Gastroesophageal sphincter (tissue), 4 donors: ENCODE measurements around the gene KRTAP3-2. TPM values are rescaled to one million over a fixed set of nuclear protein-coding genes. Genes with fewer than 3 reads are reported as not detected.
"Not testable (repeated sequence)": the region's sequence is repeated elsewhere in the genome, so short reads cannot be mapped to it uniquely, and the experiment has no call there.

Experiments
- ATAC-seq: fragments of 150-250 bp; one replicate; pipeline ENCODE4 v1.9.1; 2016; ENCODE audit warnings: mild to moderate bottlenecking, moderate library complexity
- H3K27ac ChIP-seq, 4 donors: fragments of 200-600 bp; sonication (generic) in 3 of 4; 1 replicate in 3 of 4; 2 replicates in 1 of 4; pipeline ENCODE4 v1.5.1; 2016 to 2019
- H3K27me3 ChIP-seq: fragments of 200-600 bp; sonication (generic); one replicate; pipeline ENCODE4 v1.5.1; 2019
- H3K36me3 ChIP-seq, 2 donors: fragments of 200-600 bp; sonication (generic); one replicate each; pipeline ENCODE4 v1.5.1; 2019; ENCODE audit warnings: control low read depth in 1 of 2
- H3K4me1 ChIP-seq, 3 donors: fragments of 200-600 bp; sonication (generic); 1 replicate in 2 of 3; 2 replicates in 1 of 3; pipeline ENCODE4 v1.5.1; 2016 to 2019; ENCODE audit warnings: control low read depth in 2 of 3
- H3K4me3 ChIP-seq, 2 donors: fragments of 200-600 bp; sonication (generic); one replicate each; pipeline ENCODE4 v1.5.1; 2019; ENCODE audit warnings: mild to moderate bottlenecking in 1 of 2, moderate library complexity in 1 of 2
- H3K9me3 ChIP-seq, 3 donors: fragments of 200-600 bp; sonication (generic); one replicate each; pipeline ENCODE4 v1.5.1; 2017 to 2019; ENCODE audit warnings: control low read depth in 2 of 3
- CTCF ChIP-seq, 4 experiments: fragments of 200-600 bp in 2 of 4; fragments of 450-650 bp in 2 of 4; sonication (generic) in 1 of 4; IDR thresholded peaks; one replicate each; pipeline ENCODE4 v1.5.1; 2017 to 2019; ENCODE audit warnings: antibody characterized with exemption in 4 of 4, mild to moderate bottlenecking in 2 of 4, moderate library complexity in 2 of 4
- EP300 ChIP-seq: sonication (generic); formaldehyde crosslinking; IDR thresholded peaks from one replicate; pipeline ENCODE4 v1.6.1; 2017; ENCODE audit warnings: antibody characterized with exemption, mild to moderate bottlenecking
- POLR2A ChIP-seq, 2 donors: fragments of 450-650 bp; IDR thresholded peaks; one replicate each; pipeline ENCODE4 v1.6.1; 2017; ENCODE audit warnings: antibody characterized with exemption in 2 of 2, mild to moderate bottlenecking in 2 of 2, moderate library complexity in 1 of 2
- POLR2AphosphoS5 ChIP-seq: sonication (generic); formaldehyde crosslinking; IDR thresholded peaks from one replicate; pipeline ENCODE4 v1.6.1; 2017; ENCODE audit warnings: antibody characterized with exemption
- WGBS, 2 donors: methylation state at CpG; one replicate each; pipeline ENCODE4 v1.1.5; 2018; ENCODE audit warnings: low coverage in 1 of 2; 5-methylcytosine and 5-hydroxymethylcytosine counted together
- total RNA-seq, 4 donors: library from RNA; depleted of rRNA; stranded (reverse); fragments of >200 nt; gene quantifications; one replicate each; pipeline ENCODE4 v1.1.0, GENCODE V29; 2016

The KRTAP3-2 gene
- total RNA-seq = not detected

GRCh38 chr17:40999563-40999962 is at the start of gene KRTAP3-2:
Gene KRTAP3-2, minus strand, starts transcription at chr17:40999906. Its CDS starts 53 bp downstream, at chr17:40999853.
- H3K4me3 ChIP-seq, H3K9me3 ChIP-seq, H3K27ac ChIP-seq, ATAC-seq, H3K36me3 ChIP-seq, H3K4me1 ChIP-seq: not testable (repeated sequence)
- WGBS, 2 donors = 79 to 83% methylated on average over 2 to 4 of the region's 6 CpGs
- H3K27me3 ChIP-seq = peaks cover 32% of the 10 kb centered on the region

GRCh38 chr17:41049110-41049509 is 49.4 kb upstream of the KRTAP3-2 start:
- Histone ChIP-seq H3K27ac (no peak overlapping the region), H3K4me3 (no peak overlapping the region), H3K27me3 (peaks cover 33% of the 10 kb centered on the region), H3K4me1 (no peaks in the 10 kb centered on the region), H3K36me3 (no peaks in the 10 kb centered on the region), H3K9me3 (peaks cover 0 to 4% (median 0%) of the 10 kb centered on the region in 3 donors)
- TF ChIP-seq CTCF (IDR thresholded peaks at IDR 0.05) (no peak), POLR2AphosphoS5 (no peak), POLR2A (IDR thresholded peaks at IDR 0.05) (no peak), EP300 (no peak)
- no peak for ATAC-seq
- 44 to 60% methylated on average over 2 of the region's 2 CpGs for WGBS, 2 donors

GRCh38 chr17:41048441-41048840 is 48.7 kb upstream of the KRTAP3-2 start:
- Histone ChIP-seq H3K4me1 (no peaks in the 10 kb centered on the region), H3K27ac (no peak overlapping the region), H3K4me3 (no peak overlapping the region), H3K36me3 (no peaks in the 10 kb centered on the region), H3K27me3 (peaks cover 33% of the 10 kb centered on the region), H3K9me3 (peaks cover 0 to 6% (median 0%) of the 10 kb centered on the region in 3 donors)
- no peak for ATAC-seq
- WGBS, 2 donors = 46 to 57% methylated on average over 5 to 7 of the region's 7 CpGs
- no peak for TF ChIP-seq POLR2A (IDR thresholded peaks at IDR 0.05)
- no peak for TF ChIP-seq POLR2AphosphoS5
- no peak for TF ChIP-seq EP300
- TF ChIP-seq CTCF (IDR thresholded peaks at IDR 0.05) = no peak

- 35 to 60% methylated on average over 2 to 4 of the region's 33 CpGs for WGBS, 2 donors
- not testable (repeated sequence) for H3K4me3 ChIP-seq, H3K4me1 ChIP-seq, ATAC-seq, H3K27ac ChIP-seq, H3K36me3 ChIP-seq
- H3K27me3 ChIP-seq = peaks cover 33% of the 10 kb centered on the region
- peaks cover 0 to 12% (median 0%) of the 10 kb centered on the region in 3 donors for H3K9me3 ChIP-seq
Measured at GRCh38 chr17:41046735-41047465, 47.2 kb upstream of the KRTAP3-2 start, which contains the start of gene KRTAP2-1. Gene KRTAP2-1, minus strand, starts transcription at chr17:41047316. Its CDS starts 49 bp downstream, at chr17:41047267.

DNA sequence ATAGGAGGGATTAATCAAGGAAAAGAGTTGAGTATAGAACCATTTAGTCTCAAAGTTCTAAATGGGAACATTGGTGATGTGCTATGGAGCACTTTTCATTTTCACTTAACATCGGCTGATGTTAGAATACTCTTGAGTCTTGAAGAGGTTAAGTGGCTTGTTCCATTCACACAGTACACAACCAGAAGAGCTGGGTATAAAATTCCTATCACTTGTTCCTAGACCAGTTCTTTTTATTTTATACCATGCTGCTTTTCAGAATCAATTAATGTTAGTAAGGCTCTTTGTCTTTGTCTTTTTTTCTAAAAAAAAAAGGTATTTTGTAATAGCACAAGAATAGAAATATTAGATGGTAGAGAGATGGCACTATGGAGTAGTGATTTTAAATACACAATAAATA is 43.2 kb upstream of the KRTAP3-2 start:
- peaks cover 0 to 12% (median 0%) of the 10 kb centered on the region in 3 donors for H3K9me3 ChIP-seq
- H3K27ac ChIP-seq = no peak overlapping the region
- no peak for TF ChIP-seq POLR2AphosphoS5
- TF ChIP-seq CTCF (IDR thresholded peaks at IDR 0.05) = no peak
- TF ChIP-seq POLR2A (IDR thresholded peaks at IDR 0.05) = no peak
- no peak for TF ChIP-seq EP300
- no peaks in the 10 kb centered on the region for H3K4me1 ChIP-seq
- H3K4me3 ChIP-seq = no peak overlapping the region
- no peak for ATAC-seq
- peaks cover 14% of the 10 kb centered on the region for H3K27me3 ChIP-seq
- WGBS, 2 donors = 92 to 100% methylated on average over 1 of the region's 1 CpG
- H3K36me3 ChIP-seq = no peaks in the 10 kb centered on the region

- 45 to 71% methylated on average over 2 of the region's 14 CpGs for WGBS, 2 donors
- H3K4me1 ChIP-seq, ATAC-seq, H3K36me3 ChIP-seq, H3K27ac ChIP-seq, H3K27me3 ChIP-seq, H3K4me3 ChIP-seq: not testable (repeated sequence)
- peaks cover 0 to 12% (median 0%) of the 10 kb centered on the region in 3 donors for H3K9me3 ChIP-seq
Measured at GRCh38 chr17:41040783-41041571, 41.3 kb upstream of the KRTAP3-2 start, which contains the start of gene KRTAP1-1. Gene KRTAP1-1, minus strand, starts transcription at chr17:41041450. Its CDS starts 53 bp downstream, at chr17:41041397.
